HL-60 (cell line): Measurements from ENCODE around the gene SLC45A2.
"Not testable (repeated sequence)": the region's sequence is repeated elsewhere in the genome, so short reads cannot be mapped to it uniquely, and the experiment has no call there.

Source experiments
- CTCF ChIP-seq: IDR thresholded peaks from one replicate; pipeline ENCODE4 v1.5.1; 2011; ENCODE audit warnings: low read length, control low read depth, inconsistent platforms; ENCODE audit not compliant: insufficient read depth
- POLR2AphosphoS5 ChIP-seq: IDR thresholded peaks from 2 replicates; pipeline ENCODE4 v1.6.1; 2012; ENCODE audit warnings: low read depth

GRCh38 chr5:33952175-33952574 lies 32.3 kb downstream of the SLC45A2 start:
- not testable (repeated sequence) for TF ChIP-seq CTCF, POLR2AphosphoS5
